GM19467 (cell line): ENCODE results near the gene GARNL3.

Experiments
- ATAC-seq: cut with Tn5 transposase; IDR thresholded peaks from one replicate; pipeline ENCODE4 v1.9.1; 2021; ENCODE audit warnings: mild to moderate bottlenecking, moderate library complexity; ENCODE audit not compliant: unreplicated experiment

Gene GARNL3

GRCh38 chr9:127370672-127371648 is 106.4 kb downstream of the GARNL3 start:
- ATAC-seq = no peak

DNA sequence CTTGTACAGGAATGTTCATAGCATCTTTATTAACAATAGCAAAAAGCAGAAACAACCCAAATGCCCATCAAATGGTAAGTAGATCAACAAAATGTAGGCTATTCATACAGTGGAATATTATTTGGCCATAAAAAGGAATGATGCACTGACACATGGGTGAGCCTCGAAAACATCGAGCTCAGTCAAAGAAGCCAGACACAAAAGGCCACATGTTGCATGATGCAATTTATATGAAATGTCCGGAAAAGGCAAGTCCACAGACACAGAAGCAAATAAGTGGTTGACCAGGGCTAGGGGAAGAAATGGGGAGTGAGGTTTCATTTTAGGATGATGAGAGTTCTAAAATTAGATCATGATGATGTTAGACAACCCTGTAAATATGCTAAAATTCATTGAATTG is 115.9 kb downstream of the GARNL3 start:
- ATAC-seq = no peak

DNA sequence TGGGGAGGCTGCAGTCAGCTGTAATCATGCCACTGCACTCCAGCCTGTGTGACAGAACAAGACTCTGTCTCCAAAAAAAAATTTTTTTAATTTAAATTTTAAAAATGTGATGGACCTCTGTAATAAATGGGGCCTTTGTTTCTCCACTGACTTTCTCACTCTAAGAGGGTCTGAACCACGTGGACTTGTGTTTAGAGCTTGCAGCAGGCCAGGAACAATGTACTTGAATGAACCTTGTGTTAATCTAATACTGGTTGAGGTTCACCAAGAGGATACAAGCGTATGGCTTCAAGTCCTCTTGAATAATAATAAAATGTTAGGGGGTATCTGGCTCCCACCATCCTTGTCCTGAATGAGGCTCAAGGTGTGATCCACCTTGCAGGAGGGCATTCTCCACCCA is 118.0 kb downstream of the GARNL3 start:
- ATAC-seq = no peak

DNA sequence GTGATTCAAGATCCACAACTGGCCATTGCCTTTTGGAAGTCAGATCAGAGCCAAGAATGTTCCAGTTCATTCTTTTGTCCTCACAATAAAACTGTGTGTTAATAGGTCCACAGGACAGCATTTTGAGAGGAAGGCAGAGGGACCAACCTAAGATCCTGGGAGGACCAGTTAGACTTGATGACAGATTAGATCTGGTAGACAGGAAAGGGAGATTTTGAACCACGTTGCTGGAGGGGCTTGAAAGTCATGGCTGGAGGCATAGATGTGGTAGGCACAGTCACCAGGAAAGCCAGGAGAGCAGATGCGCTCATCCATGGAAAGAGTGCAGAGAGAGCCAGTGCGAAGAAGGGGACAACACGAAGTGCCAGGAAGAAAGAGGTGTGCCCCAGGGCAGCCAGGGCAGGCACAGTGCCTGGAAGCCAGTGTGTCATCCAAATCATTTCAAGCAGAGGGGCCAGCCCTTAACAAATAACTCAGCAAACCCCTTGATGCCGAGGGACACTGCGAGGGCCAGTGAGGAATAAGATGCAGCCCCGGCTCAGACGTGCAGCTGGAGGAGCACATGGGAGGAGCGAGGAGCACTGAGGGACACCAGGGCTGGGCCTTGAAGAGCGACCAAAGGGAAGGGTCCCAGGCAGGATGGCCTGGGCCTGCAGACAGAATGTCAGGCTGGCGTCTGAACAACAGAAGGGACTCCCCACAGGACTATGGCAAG is 119.6 kb downstream of the GARNL3 start:
- no peak for ATAC-seq

- ATAC-seq = no peak
These were observed 120.3 kb downstream of the GARNL3 start for GRCh38 chr9:127384901-127385300.

DNA sequence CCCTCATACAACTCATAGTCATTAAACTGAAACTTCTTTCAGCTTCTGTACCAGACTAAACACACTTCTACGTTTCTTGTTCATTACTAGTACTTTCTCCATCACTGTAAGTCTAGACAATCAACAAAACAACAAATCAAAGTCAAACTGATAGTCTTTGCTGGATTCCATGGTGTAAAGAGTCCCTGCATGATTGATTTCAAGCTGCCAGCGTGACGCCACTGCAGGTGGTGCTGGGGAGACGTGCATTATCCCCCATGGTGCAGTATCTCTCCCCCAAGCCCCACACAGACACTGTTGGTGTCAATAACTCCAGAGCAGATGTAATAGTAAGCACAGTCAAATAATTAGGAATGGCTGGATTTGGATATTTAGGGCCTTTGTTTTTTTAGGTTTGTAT is 121.7 kb downstream of the GARNL3 start:
- no peak for ATAC-seq

DNA sequence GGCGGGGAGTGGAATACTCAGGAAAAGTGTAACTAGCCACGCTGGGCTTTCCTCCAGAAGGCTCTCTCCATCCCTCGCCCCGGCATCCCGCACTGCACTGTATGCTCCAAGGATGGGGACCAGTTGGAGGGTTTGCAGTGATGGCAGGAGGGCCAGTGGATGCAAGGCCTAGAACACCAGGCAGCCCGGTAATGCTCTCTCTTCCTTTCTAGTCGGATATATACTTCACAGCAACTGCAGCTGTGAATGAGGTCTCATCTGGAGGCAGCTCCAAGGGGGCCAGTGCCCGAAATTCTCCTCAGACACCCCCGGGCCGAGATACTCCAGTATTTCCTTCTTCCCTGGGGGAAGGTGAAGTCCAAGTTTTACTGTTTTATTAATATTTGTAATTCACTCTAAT is 122.4 kb downstream of the GARNL3 start:
- no peak for ATAC-seq

DNA sequence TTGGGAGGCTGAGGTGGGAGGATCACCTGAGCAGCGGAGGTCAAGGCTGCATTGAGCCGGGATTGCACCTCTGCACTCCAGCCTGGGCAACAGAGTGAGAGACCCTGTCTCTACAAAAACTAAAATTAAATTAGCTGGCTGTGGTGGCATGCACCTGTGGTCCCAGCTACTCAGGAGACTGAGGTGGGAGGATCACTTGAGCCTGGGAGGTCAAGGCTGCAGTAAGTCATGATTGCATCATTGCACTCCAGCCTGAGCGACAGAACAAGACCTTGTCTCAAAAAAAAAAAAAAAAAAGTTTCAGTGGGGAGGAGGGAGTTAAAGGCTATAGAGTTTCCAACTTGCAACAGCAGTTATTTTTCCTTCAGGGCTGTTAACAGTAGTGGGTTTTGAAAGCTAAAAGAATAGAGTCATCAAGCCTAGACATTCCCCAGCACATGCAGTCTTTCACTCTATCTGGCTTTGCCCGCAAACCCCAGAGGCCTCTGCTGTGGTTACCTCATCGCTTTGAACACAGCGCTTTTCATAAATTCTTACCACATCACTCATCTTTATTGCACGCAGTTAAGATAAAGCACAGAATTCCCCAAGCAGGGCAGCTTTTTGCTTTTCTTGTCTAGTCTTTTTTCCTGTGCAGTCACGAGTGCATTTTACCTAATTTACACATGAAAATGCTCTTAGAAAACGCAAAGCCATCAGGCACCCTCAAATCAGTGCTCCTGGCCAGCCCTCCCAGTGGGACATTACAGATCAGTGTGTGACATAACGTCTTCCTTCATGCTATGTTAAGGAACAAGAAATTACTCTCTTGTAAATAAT is 123.7 kb downstream of the GARNL3 start:
- peak; percentile 48 for ATAC-seq

DNA sequence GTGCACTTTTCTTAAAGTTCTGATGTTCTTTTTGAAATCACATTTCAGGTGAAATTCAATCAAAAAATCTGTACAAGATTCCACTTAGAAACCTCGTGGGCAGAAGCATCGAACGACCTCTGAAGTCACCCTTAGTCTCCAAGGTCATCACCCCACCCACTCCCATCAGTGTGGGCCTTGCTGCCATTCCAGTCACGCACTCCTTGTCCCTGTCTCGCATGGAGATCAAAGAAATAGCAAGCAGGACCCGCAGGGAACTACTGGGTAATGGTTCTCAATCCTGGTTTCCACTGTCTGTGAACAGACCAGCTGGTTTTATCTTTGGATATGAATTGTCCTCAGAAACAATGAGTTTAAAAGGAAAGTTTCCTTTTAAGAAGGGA is 124.3 kb downstream of the GARNL3 start:
- no peak for ATAC-seq

- ATAC-seq = no peak
These were observed 125.0 kb downstream of the GARNL3 start for GRCh38 chr9:127389381-127390247.

DNA sequence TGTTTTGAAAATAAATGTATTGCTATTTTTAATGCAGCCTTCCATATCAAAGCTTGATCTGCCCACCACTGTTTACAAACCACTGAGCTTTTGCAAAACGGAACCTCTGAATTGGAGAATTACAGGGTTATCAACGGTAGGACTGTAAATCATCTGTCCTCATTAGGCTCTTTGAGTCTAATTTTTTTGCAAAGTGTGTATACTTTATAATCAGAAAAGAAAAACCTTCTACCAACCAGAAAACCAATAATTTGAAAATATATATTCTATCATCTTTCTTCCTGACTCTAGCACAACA is 125.6 kb downstream of the GARNL3 start:
- no peak for ATAC-seq

GRCh38 chr9:127390563-127390962 is 126.0 kb downstream of the GARNL3 start:
- ATAC-seq = no peak

DNA sequence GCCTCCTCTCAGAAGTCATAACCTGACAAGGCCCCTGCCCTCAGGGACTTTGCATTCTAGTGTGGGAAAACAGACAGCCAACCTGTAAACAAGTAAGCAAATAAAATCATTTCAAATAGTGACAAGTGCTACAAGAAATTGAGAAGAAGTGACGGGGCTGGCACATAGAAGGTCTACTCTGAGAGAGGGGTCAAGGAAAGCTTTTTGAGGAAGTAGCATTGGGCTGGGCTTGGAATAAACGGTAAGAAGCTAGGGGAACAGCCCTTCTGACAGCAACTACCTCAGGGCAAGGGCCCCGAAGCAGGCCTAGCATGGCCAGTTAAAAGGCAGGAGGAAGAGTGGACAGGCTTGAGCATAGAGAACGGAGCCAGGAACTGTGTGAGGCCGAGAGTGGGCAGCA is 127.6 kb downstream of the GARNL3 start:
- no peak for ATAC-seq

- no peak for ATAC-seq
These were observed 128.4 kb downstream of the GARNL3 start for GRCh38 chr9:127392976-127393375.

GRCh38 chr9:127393645-127394044 is 129.1 kb downstream of the GARNL3 start:
- ATAC-seq = no peak

GRCh38 chr9:127395497-127396252 is 131.1 kb downstream of the GARNL3 start:
- ATAC-seq = no peak

DNA sequence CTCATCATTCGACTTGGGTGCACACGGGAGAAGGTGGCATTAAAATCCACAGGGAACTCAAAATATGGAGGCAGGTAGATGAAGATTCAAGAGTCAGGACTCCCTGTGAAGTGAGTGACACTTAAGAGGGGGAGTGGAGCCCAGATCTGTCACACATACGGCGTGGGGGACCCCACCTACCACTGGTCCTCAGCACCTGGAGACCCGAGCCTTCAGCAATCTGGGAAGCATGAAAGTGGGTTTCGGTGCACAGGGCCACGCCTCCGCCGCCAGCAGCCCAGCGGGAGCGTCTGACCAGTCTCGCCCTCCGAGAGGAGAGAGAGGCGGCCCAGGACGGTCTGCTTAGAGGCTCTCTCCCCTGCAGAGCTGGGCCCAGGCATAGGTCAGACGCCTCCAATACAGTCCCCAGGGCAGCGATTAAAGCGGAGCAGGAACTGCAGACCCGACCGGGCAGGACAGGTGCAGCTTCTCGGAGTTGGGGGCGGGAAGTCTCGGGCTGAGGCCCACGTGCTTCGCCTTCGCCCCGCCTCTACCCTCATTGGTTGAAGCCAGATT is 131.8 kb downstream of the GARNL3 start:
- ATAC-seq = no peak

DNA sequence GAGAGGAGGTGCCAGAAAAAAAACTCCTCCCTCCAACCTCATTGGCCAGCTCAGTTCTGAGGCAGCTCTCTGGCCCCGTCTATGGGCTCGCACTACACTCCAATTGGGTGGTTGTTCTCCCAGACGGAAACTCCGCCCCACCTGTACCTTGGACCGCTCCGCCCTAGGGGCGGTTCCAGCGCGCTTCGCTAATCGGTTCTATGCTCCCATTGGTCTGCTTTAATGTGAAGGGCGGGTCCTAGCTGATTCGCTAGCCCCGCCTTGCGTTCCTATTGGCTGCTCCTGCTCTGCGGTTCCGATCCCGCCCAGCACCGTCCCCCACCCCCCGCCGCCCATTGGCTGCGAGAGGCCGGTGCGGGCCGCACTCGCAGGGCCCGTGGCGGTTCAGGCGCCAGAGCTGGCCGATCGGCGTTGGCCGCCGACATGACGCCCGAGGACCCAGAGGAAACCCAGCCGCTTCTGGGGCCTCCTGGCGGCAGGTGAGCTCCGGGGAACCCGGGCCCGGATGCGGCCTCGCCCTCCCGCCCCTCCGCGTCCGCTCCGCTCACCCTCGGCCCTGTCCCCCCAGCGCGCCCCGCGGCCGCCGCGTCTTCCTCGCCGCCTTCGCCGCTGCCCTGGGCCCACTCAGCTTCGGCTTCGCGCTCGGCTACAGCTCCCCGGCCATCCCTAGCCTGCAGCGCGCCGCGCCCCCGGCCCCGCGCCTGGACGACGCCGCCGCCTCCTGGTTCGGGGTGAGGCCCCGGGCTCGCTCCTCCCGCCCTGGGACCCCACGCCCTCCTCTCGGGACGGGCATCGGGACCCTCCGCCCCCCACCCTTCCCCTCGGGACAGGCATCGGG is 132.5 kb downstream of the GARNL3 start, which contains the start of gene SLC2A8:
SLC2A8 (plus strand) TSS at position 362 of the 838 bp plus-strand sequence; CDS start at position 424, 62 bp downstream.
- peak; percentile 94 for ATAC-seq
